Putamen (tissue), 1 donor: ENCODE results near the gene OCLN.
A peak's percentile ranks its signal among the peaks of the same experiment; 100 is the strongest.
"Not testable (repeated sequence)": the region's sequence is repeated elsewhere in the genome, so short reads cannot be mapped to it uniquely, and the experiment has no call there.

Source experiments
- DNase-seq: peaks from one replicate; pipeline ENCODE4 v3.0.0-alpha.2; 2016; ENCODE audit warnings: low spot score

Gene OCLN

GRCh38 chr5:69491027-69491426, 1.6 kb upstream of the OCLN start:
- no peak for DNase-seq

- no peak for DNase-seq
Measured at GRCh38 chr5:69491838-69492390, 676 bp upstream of the OCLN start.

GRCh38 chr5:69492923-69493395, 369 bp downstream of the OCLN start:
- no peak for DNase-seq

GRCh38 chr5:69493396-69494133, 975 bp downstream of the OCLN start:
- DNase-seq, result no peak

DNA sequence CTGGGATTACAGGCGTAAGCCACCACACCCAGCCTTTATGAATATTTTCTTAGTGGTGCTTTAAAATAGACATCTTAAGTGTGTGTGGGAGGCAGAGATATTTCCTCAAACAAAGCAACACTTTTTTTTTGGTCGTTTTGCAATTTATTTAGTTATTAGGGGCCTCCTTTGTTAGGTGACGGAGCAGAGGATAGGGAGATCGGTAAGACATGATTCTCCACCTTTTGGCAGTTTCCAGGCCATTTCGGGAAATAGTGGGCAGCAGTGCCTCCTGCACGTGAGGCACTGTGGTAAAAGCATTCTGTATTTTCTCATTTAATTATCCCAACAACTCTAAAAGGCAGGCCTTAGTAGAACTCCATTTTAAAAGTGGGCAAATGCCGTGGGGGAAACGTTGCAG, 1.9 kb downstream of the OCLN start:
- DNase-seq, result no peak

DNA sequence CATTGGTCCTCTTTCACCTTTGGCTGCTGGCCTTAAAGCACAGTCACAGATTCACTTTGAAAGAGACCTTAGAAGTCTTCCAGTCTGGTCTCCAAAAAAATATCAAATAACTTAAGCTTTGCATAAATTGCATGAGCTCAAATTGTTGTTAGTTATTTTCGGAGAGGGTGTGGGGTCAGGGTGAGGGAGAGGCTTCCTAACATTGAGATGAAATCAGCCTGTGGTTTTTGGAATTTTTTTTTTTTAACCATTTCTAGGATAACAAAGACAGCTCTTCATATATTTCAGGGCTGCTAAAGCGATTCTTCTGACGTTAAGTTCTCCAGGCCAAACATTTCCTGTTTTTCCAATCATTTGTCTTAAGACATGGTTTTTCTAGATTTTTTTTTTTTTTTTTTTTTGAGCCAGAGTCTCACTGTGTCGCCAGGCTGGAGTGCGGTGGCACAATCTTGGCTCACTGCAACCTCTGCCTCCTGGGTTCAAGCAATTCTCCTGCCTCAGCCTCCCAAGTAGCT, 4.5 kb downstream of the OCLN start:
- DNase-seq, result no peak

GRCh38 chr5:69498384-69498783, 5.8 kb downstream of the OCLN start:
- no peak for DNase-seq

DNA sequence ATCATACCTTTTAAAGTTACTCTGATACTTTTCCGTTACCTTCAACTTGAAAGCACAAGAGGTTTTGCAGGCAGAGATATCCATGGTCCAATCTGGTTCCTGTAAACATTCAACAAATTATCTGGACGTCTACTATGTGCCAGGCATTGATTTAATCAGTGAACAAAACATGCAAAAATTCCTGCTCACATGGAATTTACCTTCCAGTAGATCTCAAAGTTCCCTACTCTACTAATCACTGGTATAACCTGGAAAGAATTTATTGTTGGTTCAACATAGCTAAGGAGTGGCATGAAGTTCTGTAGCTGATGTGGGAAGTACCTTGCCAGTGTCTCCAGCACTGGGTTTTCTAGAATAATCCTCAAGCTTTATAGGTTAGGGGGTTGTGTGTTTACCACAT, 9.8 kb downstream of the OCLN start:
- no peak for DNase-seq

- DNase-seq, result no peak
Measured at GRCh38 chr5:69502767-69503488, 10.3 kb downstream of the OCLN start.

- DNase-seq, result no peak
Measured at GRCh38 chr5:69504036-69504435, 11.4 kb downstream of the OCLN start.

DNA sequence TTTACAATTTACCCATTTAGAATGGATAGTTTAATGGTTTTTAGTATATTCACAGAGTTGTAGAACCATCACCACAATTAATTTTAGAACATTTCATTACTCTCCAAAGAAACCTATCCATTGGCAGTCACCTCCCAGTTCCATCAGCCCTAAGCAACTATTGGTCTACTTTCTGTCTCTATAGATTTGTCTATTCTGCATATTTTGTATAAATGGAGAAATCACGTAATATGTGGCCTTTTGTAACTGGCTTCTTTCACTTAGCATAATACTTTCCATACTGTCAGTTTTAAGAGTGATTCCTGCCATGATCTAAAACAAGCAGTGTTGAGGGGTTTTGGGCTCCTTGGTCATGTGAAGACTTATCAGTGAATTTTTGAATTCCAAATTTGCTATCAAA, 12.7 kb downstream of the OCLN start:
- no peak for DNase-seq

DNA sequence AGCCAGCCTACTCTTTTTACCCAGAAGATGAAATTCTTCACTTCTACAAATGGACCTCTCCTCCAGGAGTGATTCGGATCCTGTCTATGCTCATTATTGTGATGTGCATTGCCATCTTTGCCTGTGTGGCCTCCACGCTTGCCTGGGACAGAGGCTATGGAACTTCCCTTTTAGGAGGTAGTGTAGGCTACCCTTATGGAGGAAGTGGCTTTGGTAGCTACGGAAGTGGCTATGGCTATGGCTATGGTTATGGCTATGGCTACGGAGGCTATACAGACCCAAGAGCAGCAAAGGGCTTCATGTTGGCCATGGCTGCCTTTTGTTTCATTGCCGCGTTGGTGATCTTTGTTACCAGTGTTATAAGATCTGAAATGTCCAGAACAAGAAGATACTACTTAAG, 16.6 kb downstream of the OCLN start:
- no peak for DNase-seq

- no peak for DNase-seq
Measured at GRCh38 chr5:69510694-69511093, 18.1 kb downstream of the OCLN start.

- peak; percentile 46 for DNase-seq
Measured at GRCh38 chr5:69512740-69513260, 20.2 kb downstream of the OCLN start.

DNA sequence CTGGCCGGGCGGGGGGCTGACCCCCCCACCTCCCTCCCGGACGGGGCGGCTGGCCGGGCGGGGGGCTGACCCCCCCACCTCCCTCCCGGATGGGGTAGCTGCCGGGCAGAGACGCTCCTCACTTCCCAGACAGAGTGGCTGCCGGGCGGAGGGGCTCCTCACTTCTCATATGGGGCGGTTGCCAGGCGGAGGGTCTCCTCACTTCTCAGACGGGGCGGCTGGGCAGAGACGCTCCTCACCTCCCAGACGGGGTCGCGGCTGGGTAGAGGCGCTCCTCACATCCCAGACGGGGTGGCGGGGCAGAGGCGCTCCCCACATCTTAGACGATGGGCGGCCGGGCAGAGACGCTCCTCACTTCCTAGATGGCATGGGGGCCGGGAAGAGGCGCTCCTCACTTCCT, 23.0 kb downstream of the OCLN start:
- DNase-seq, result not testable (repeated sequence)

DNA sequence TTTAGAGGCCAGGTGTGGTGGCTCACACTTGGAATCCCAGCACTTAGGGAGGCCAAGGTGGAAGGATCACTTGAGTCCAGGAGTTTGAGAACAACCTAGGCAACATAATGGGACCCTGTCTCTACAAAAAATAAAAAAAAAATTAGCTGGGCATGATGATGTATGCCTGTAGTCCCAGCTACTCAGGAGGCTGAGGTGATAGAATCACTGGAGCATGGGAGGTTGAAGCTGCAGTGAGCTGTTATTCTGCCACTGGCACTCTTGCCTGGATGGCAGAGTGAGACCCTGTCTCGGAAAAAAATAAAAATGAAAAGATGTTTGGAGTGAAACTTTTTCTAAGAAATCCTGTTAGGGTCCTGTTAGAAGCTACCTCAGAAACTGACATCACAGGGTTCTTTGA, 24.2 kb downstream of the OCLN start:
- DNase-seq, result no peak

DNA sequence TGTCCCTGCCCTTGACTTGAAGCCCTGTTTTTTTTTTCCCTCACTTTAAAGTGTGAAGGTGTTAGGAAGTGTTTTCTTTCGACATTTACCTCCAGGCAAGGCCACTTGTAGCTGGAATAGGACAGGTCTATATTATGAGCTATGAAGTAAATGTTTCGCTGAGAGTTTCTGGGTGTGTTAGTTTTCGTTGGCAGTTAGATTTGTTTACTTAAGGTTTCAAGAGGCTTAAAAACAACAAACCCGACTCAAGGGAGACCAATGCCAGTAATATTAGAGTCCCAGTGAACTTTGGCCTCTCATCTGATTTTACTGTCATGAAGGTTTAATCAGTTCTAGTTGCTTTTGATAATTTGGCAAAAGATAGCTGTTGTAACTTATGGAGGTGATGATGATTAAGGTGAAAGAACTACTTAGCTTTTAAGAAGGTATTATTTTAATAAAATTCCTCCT, 25.2 kb downstream of the OCLN start:
- DNase-seq, result no peak

- no peak for DNase-seq
Measured at GRCh38 chr5:69519285-69519684, 26.7 kb downstream of the OCLN start.

- no peak for DNase-seq
Measured at GRCh38 chr5:69522035-69522434, 29.4 kb downstream of the OCLN start.

GRCh38 chr5:69525490-69525889, 32.9 kb downstream of the OCLN start:
- DNase-seq, result no peak

DNA sequence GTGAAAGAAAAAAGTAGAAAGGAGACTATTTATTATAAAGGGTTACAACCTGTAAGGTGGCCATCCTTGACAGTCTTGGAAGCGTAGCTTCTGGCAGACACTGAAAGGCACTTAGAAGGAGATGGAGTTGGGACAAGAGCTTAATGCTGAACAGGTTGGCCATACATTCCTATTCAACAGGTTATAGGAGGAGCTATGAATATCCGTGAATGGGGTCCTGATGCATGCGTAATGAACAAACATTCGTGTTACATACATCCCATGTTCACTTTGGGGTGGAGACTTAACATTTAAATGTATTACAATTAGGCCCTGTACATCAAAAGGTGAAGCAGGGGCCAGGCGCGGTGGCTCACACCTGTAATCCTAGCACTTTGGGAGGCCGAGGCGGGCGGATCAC, 34.1 kb downstream of the OCLN start:
- no peak for DNase-seq

GRCh38 chr5:69527128-69527770, 34.7 kb downstream of the OCLN start:
- no peak for DNase-seq
